PC-3 (cell line): ENCODE results near the gene L3MBTL4. TPM values are rescaled to one million over a fixed set of nuclear protein-coding genes. Genes with fewer than 3 reads are reported as not detected.

Experiments used
- ATAC-seq: fragments of 200-7000 bp; cut with Tn5 transposase; 2 replicates; pipeline ENCODE4 v1.9.1; 2020; ENCODE audit warnings: mild to moderate bottlenecking, moderate library complexity
- BruUV-seq: library from RNA; stranded (reverse); fragments of 400-500 nt; replicated peaks from 2 replicates; lab custom pipeline; 2021; lab: Mats Ljungman, UMichigan
- CTCF ChIA-PET: fragments of 300-600 bp; sonication (Branson Sonifier 250); formaldehyde crosslinking; loops from one replicate; lab custom pipeline; 2022; ENCODE audit warnings: antibody characterized with exemption; lab: Charles Lee
- POLR2A ChIA-PET: fragments of 300-600 bp; sonication (Branson Sonifier 250); formaldehyde crosslinking; loops from one replicate; lab custom pipeline; 2022; ENCODE audit warnings: antibody characterized with exemption; ENCODE audit not compliant: unreplicated experiment; lab: Charles Lee
- DNase-seq: peaks from one replicate; pipeline ENCODE4 v3.0.0-alpha.2; 2015
- H2AFZ ChIP-seq: fragments of 300-600 bp; sonication (generic); 2 replicates; pipeline ENCODE4 v1.6.0; 2016; ENCODE audit warnings: antibody characterized with exemption, low read length
- H3F3A ChIP-seq: fragments of 300-600 bp; sonication (generic); one replicate; pipeline ENCODE4 v1.6.0; 2017; ENCODE audit warnings: antibody characterized with exemption, low read length, control low read depth, mild to moderate bottlenecking; ENCODE audit not compliant: unreplicated experiment
- H3K27ac ChIP-seq: fragments of 300-600 bp; sonication (generic); 2 replicates; pipeline ENCODE4 v1.5.1; 2016; ENCODE audit warnings: mild to moderate bottlenecking, low read length
- H3K27me3 ChIP-seq: fragments of 300-600 bp; sonication (generic); 2 replicates; pipeline ENCODE4 v1.6.1; 2016; ENCODE audit warnings: low read length, mixed read lengths
- H3K36me3 ChIP-seq: fragments of 300-600 bp; sonication (generic); 2 replicates; pipeline ENCODE4 v1.6.1; 2016; ENCODE audit warnings: low read depth, mixed run types, low read length, mixed read lengths
- H3K4me1 ChIP-seq: fragments of 300-600 bp; sonication (generic); 2 replicates; pipeline ENCODE4 v1.5.1; 2016; ENCODE audit warnings: low read length; ENCODE audit not compliant: insufficient read depth
- H3K4me2 ChIP-seq: fragments of 300-600 bp; sonication (generic); 2 replicates; pipeline ENCODE4 v1.6.0; 2016; ENCODE audit warnings: low read length
- H3K4me3 ChIP-seq: fragments of 300-600 bp; sonication (generic); 2 replicates; pipeline ENCODE4 v1.5.1; 2016; ENCODE audit warnings: mild to moderate bottlenecking, low read length, mixed read lengths
- H3K79me2 ChIP-seq: fragments of 300-600 bp; sonication (generic); 2 replicates; pipeline ENCODE4 v1.6.1; 2017; ENCODE audit warnings: low read length, mixed read lengths
- H3K9ac ChIP-seq: fragments of 300-600 bp; sonication (generic); 2 replicates; pipeline ENCODE4 v1.6.0; 2016; ENCODE audit warnings: mild to moderate bottlenecking, low read length
- H3K9me2 ChIP-seq: fragments of 300-600 bp; sonication (generic); replicated peaks from 2 replicates; pipeline ENCODE4 v1.6.1; 2016; ENCODE audit warnings: mixed run types, low read length, mixed read lengths
- H3K9me3 ChIP-seq: fragments of 300-600 bp; sonication (generic); 2 replicates; pipeline ENCODE4 v1.6.1; 2016; ENCODE audit warnings: low read length, mixed read lengths
- H4K20me1 ChIP-seq: fragments of 300-600 bp; sonication (generic); 2 replicates; pipeline ENCODE4 v1.6.1; 2016; ENCODE audit warnings: low read length, mixed read lengths
- CTCF ChIP-seq: fragments of 300-600 bp; sonication (generic); conservative IDR thresholded peaks from 2 replicates; pipeline ENCODE4 v1.5.1; 2017; ENCODE audit warnings: antibody characterized with exemption, low read depth, mild to moderate bottlenecking, low read length
- EZH2 ChIP-seq: fragments of 300-600 bp; sonication (generic); IDR thresholded peaks from one replicate; pipeline ENCODE4 v1.6.1; 2017; ENCODE audit warnings: antibody characterized with exemption, mild to moderate bottlenecking, low read length; ENCODE audit not compliant: unreplicated experiment
- EZH2phosphoT487 ChIP-seq: fragments of 300-600 bp; sonication (generic); IDR thresholded peaks from 2 replicates; pipeline ENCODE4 v1.6.1; 2018; ENCODE audit warnings: mild to moderate bottlenecking, antibody characterized with exemption, low read length, borderline replicate concordance
- intact Hi-C: fragments of 100-400 bp; cut with micrococcal nuclease; formaldehyde crosslinking; loops from 2 replicates; pipeline ENCODE4 v1.9.0; 2023
- total RNA-seq: library from RNA; depleted of rRNA; stranded (reverse); fragments of >200 nt; gene quantifications from 2 replicates; pipeline ENCODE4 v1.2.3, GENCODE V29; 2014

L3MBTL4 gene
- total RNA-seq, 1 experiment from 2014 or later = 0.47 TPM

- Histone ChIP-seq H3K27ac (no peak overlapping the region), H3K4me2 (no peak overlapping the region), H3K4me1 (no peaks in the 10 kb centered on the region), H3K27me3 (no peaks in the 10 kb centered on the region), H3F3A (no peaks in the 10 kb centered on the region), H3K9me2 (no peaks in the 10 kb centered on the region), H3K4me3 (no peak overlapping the region), H3K9ac (no peak overlapping the region), H2AFZ (no peak overlapping the region), H3K79me2 (no peaks in the 10 kb centered on the region), H4K20me1 (no peaks in the 10 kb centered on the region), H3K36me3 (no peaks in the 10 kb centered on the region), H3K9me3 (no peaks in the 10 kb centered on the region)
- POLR2A ChIA-PET = no interaction called here
- CTCF ChIA-PET = no interaction called here
- TF ChIP-seq EZH2 (no peak), CTCF (no peak), EZH2phosphoT487 (no peak)
- no TSS peak for BruUV-seq
- DNase-seq (no peak), ATAC-seq (no peak)
- intact Hi-C loops = no loop called here
Measured at GRCh38 chr18:6109743-6110142, 305.0 kb downstream of the L3MBTL4 start.

- Histone ChIP-seq H3K27me3 (no peaks in the 10 kb centered on the region), H3K9ac (no peak overlapping the region), H3K79me2 (no peaks in the 10 kb centered on the region), H3K4me2 (no peak overlapping the region), H3K4me1 (no peaks in the 10 kb centered on the region), H3K4me3 (no peak overlapping the region), H3K36me3 (no peaks in the 10 kb centered on the region), H3K27ac (no peak overlapping the region), H3F3A (no peaks in the 10 kb centered on the region), H3K9me3 (no peaks in the 10 kb centered on the region), H2AFZ (no peak overlapping the region), H3K9me2 (no peaks in the 10 kb centered on the region), H4K20me1 (no peaks in the 10 kb centered on the region)
- POLR2A ChIA-PET = no interaction called here
- BruUV-seq = no TSS peak
- ATAC-seq = no peak
- CTCF ChIA-PET = no interaction called here
- no peak for DNase-seq
- TF ChIP-seq CTCF (no peak), EZH2 (no peak), EZH2phosphoT487 (no peak)
- intact Hi-C loops = no loop called here
Measured at GRCh38 chr18:6107794-6108193, 306.9 kb downstream of the L3MBTL4 start.

GRCh38 chr18:6106091-6106685 is 308.5 kb downstream of the L3MBTL4 start:
- Histone ChIP-seq H3K9me2 (no peaks in the 10 kb centered on the region), H3F3A (no peaks in the 10 kb centered on the region), H3K9ac (no peak overlapping the region), H4K20me1 (no peaks in the 10 kb centered on the region), H3K4me3 (no peak overlapping the region), H3K4me2 (no peak overlapping the region), H3K36me3 (no peaks in the 10 kb centered on the region), H3K4me1 (no peaks in the 10 kb centered on the region), H2AFZ (no peak overlapping the region), H3K27me3 (no peaks in the 10 kb centered on the region), H3K9me3 (no peaks in the 10 kb centered on the region), H3K79me2 (no peaks in the 10 kb centered on the region), H3K27ac (no peak overlapping the region)
- ATAC-seq = no peak
- no TSS peak for BruUV-seq
- ChIA-PET CTCF (no interaction called here), POLR2A (no interaction called here)
- intact Hi-C loops = no loop called here
- no peak for DNase-seq
- TF ChIP-seq EZH2phosphoT487 (no peak), CTCF (no peak), EZH2 (no peak)
